K562 (cell line): ENCODE measurements around the gene GRK1.

Experiments used
- CREB1 ChIP-seq, 2 experiments: sonication (generic) in 1 of 2; formaldehyde crosslinking in 1 of 2; IDR thresholded peaks; 2 replicates each; pipeline versions ENCODE4 v1.6.1 to v1.8.0; 2012 to 2022; ENCODE audit warnings: inconsistent platforms in 1 of 2, mild to moderate bottlenecking in 1 of 2, missing genetic modification reagents in 1 of 2, moderate library complexity in 1 of 2
- FOXJ2 ChIP-seq: fragments of 200-800 bp; sonication (Bioruptor generic); IDR thresholded peaks from 2 replicates; pipeline ENCODE4 v1.6.1; 2016; ENCODE audit warnings: missing genetic modification characterization, missing compliant biosample characterization
- GATAD2B ChIP-seq: fragments of 450-650 bp; IDR thresholded peaks from 2 replicates; pipeline ENCODE4 v1.6.1; 2017; ENCODE audit warnings: mild to moderate bottlenecking, borderline replicate concordance
- PATZ1 ChIP-seq: fragments of 250-450 bp; sonication (Bioruptor Pico); IDR thresholded peaks from 2 replicates; pipeline ENCODE4 v1.5.0; 2020; ENCODE audit warnings: mild to moderate bottlenecking, borderline replicate concordance
- SRSF7 ChIP-seq: fragments of 200-400 bp; formaldehyde crosslinking; optimal IDR thresholded peaks from 2 replicates; pipeline ENCODE3; 2017; ENCODE audit warnings: mild to moderate bottlenecking, low read depth, low read length
- ZEB2 ChIP-seq: fragments of 450-650 bp; IDR thresholded peaks from 2 replicates; pipeline ENCODE4 v1.6.1; 2016
- ZNF165 ChIP-seq: fragments of 250-450 bp; sonication (Bioruptor Pico); IDR thresholded peaks from 2 replicates; pipeline ENCODE4 v1.4.0; 2020; ENCODE audit warnings: borderline replicate concordance
- ZNF274 ChIP-seq: IDR thresholded peaks from 2 replicates; pipeline ENCODE4 v1.6.1; 2011; ENCODE audit warnings: low read depth, mild to moderate bottlenecking, low read length, moderate library complexity, borderline replicate concordance
- ZNF655 ChIP-seq: fragments of 250-450 bp; sonication (Bioruptor Pico); IDR thresholded peaks from 2 replicates; pipeline ENCODE4 v1.5.0; 2021

- no peak for TF ChIP-seq GATAD2B
- no peak for TF ChIP-seq ZNF655 (CRISPR knock-in tag)
- TF ChIP-seq CREB1 (IDR thresholded peaks at IDR 0.05), result no peak
- TF ChIP-seq CREB1 (CRISPR knock-in tag; IDR thresholded peaks at IDR 0.05), result no peak
- no peak for TF ChIP-seq FOXJ2
- no peak for TF ChIP-seq ZEB2
- no peak for TF ChIP-seq PATZ1 (CRISPR knock-in tag)
- TF ChIP-seq ZNF165 (CRISPR knock-in tag), result no peak
- TF ChIP-seq ZNF274, result no peak
- TF ChIP-seq SRSF7, result no peak
These were observed 55.9 kb downstream of the GRK1 start for GRCh38 chr13:113722921-113723320.
